ENCODE data around the gene DR1. TPM values are rescaled to one million over a fixed set of nuclear protein-coding genes. Genes with fewer than 3 reads are reported as not detected.
"Not testable (repeated sequence)": the region's sequence is repeated elsewhere in the genome, so short reads cannot be mapped to it uniquely, and the experiment has no call there.

Gene DR1
- total RNA-seq, 1 donor from 2014 or later: 33.1 TPM

DNA sequence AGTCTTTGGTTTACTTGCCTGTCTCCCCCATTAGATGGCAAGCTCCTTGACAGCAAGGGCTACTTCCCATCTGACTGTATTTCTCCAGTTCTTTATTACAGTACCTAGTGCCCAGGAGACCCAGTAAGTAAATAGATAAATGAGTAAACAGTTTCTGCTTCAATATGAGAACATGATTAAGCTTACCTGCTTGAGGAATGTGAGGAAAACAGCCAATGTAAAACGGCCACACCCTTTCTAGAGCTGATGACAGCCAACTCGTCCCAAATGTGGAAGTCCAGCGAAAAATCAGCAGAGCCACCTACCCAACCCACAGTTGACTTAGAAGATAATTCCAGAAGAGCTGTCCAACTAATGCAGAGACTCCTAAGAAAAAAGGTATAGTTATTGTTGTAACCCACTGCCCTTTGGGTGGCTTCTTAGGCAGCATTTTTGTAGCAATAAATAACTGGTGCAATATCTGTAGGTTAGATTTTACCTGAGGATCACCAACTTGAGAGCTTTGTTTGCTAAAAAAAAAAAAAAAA, 6.5 kb upstream of the DR1 start:
- no peak for DNase-seq (ENCODE audit: extremely low read depth, low read depth, low spot score)

DNA sequence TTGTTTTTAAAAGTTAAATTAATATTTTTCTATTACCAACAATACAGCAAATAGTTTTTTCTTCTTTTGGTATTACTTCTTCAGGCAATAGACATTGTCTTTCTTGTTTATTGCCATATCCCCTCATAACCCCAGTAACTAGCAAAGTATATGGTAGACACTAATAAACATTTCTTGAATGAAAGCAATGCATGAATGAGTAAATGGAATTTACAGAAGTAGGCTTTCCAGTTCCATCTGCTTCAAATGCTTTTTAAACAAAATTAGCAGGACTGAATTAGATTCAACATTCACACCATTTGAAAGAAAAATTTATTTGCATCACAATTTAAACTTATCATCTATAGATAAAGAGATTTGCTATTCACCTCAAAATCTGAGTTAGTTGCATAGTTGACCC, 5.6 kb upstream of the DR1 start:
- no peak for DNase-seq (ENCODE audit: extremely low read depth, low read depth, low spot score)

DNA sequence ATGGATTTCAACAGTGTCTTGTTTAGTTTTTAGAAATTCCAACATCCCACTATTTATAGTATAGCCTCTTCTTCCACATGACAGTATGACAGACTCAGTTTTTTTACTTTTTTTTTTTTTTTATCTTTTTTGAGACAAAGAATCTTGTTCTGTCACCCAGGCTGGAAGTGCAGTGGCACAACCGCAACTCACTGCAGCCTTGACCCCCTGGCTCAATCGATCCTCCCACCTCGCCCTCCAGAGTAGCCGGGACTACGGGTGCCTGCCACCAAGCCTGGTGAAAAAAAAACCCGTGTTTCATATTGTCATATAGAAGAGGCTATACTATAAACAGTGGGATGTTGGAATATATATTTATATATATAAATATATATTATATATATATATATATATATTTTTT, 1.2 kb upstream of the DR1 start:
- DNase-seq (ENCODE audit: extremely low read depth, low read depth, low spot score): no peak

DNA sequence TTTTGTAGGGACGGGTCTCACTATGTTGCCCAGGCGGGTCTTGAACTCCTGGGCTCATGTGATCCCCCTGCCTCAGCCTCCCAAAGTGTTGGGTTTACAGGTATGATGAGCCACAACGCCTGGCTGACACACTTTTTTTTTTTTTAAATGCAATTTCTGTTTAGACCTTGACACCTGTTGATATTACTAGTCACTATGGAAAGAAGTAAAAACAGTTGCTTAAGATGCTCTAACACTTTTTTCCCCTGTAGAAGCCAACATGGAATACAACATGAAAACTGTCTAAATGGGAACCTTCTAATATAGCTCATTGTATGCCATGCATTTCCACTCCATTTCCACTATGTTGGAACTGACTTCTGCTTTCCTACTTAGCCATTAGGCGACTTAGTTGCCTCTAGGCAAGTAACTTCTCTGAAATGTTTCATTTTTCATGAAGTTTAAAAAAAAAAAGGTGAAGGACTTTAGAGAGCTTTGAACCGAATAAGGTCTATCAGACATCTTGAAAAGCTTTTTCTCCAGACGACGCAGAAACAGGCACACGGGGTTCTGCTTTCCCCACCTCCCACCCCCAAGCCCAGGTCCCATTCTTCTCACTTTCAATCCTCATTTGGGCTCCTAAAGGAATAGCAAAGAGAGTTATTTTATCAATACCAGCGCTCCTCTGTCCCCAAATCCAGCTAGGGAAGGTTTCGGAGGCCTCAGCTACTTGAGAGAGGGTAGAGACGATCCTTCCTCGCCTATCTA, 648 bp upstream of the DR1 start:
- no peak for DNase-seq (ENCODE audit: extremely low read depth, low read depth, low spot score)

DNA sequence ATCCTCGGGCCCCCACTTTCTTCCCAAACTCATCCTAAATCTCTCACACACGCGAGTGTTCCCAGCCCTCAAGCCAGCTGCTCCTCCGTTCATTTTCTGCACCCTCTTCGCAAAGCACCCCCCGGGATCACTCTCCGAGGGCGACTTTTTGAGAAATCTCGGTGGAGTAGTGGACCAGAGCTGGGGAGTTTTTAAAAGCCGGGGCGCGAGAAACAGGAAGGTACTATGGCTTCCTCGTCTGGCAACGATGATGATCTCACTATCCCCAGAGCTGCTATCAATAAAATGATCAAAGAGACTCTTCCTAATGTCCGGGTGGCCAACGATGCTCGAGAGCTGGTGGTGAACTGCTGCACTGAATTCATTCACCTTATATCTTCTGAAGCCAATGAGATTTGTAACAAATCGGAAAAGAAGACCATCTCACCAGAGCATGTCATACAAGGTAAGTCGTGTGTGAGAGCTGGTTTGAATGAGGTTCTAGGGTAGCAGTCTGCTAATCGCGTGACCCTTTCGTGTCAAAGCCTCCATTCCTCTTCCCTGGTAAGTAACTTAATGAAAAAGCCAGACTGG, 800 bp downstream of the DR1 start:
- no peak for DNase-seq (ENCODE audit: extremely low read depth, low read depth, low spot score)

DNA sequence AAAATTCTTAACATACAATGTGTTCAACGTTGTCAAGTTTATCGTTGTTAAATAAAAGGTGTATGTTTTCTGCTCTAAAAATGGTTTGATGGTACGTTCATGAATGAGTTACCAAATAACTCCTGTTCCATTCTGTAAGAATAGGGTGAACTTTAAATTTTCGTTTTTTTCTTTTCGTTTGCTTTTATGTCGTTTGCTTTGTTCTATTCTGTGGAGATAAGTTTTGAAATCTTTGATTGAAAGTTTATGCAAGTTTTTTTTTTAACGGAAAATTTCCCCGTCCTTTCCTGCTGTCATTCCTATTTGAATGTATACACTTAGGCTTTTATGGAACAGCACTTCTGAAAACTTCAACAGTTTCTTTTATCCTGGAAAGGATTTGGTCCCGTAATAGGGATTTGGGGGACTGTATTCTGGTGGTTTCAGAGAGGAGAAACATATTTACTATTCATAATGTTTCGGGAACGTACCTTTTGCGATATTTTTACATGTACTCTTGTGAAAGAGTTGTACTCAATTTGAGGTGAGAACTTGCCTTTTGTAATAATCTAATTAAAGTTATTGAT, 1.7 kb downstream of the DR1 start:
- DNase-seq (ENCODE audit: extremely low read depth, low read depth, low spot score): no peak

DNA sequence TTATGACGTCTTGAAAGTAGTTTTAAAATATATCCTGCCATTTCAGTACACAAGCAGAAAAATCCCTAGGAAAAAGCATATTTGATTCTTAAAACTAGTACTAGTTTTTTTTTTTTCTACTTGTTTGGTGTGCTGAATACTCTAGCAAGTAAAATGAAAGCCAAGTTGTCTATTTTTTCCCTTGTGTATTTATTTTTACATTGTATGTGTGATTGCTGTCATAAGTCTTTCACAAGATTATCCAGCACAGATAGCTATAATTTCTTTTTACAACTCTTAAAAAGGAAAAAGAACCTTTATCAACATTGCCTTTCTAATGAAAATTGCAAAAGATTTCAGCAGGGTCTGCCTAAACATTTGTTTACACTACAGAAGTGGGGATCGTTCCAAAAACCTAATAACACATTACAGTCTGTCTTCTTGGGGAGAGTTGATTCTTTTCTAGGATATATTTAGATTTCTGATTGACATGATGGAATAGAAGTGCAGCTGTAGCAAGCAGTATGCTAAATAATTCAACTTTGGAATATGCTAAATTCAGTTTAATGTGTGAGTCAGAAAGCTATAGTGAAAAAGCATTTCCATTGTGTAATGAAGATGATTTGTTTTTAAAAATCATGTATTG, 2.5 kb downstream of the DR1 start:
- no peak for DNase-seq (ENCODE audit: extremely low read depth, low read depth, low spot score)

DNA sequence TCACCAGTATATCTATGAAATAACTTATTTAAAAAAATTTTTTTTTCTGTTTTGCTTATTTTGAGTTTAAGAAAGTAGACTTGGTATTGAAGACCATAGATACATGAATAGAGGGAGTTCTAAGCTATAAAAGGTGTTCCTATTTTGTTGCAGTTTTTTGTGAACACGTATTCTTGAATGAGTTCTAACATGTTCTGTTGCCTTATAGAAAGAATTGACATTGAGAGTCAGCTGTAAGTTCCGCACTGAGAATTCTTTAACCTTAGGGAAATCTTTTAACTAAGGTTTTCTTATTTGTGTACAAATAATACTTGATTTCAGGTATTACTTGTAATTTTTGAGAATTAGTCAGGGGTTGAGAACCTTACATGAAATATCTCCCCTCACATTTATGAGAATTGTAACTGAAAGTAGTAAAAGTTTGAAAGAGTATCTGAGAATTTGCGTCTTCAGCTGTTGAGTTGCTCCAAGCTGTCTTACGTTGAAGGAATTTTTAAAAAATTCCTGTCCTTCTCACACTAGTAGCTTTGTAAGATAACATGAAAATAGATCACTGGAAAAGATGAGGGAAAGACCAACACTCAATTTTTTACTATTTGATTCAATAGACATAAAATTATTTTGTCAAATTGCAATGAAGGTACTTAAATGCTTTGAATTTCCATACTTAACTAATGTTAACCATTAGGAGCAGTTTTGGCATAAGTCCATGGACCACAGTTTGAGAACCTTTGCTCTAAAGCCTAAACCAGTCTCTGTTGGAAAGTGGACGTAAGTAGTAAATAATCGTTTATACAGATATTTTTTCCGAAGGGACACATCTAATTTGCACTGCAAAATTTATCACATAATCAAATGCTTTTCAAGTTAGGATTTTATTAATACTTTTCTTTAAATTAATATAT, 3.8 kb downstream of the DR1 start:
- no peak for DNase-seq (ENCODE audit: extremely low read depth, low read depth, low spot score)

DNA sequence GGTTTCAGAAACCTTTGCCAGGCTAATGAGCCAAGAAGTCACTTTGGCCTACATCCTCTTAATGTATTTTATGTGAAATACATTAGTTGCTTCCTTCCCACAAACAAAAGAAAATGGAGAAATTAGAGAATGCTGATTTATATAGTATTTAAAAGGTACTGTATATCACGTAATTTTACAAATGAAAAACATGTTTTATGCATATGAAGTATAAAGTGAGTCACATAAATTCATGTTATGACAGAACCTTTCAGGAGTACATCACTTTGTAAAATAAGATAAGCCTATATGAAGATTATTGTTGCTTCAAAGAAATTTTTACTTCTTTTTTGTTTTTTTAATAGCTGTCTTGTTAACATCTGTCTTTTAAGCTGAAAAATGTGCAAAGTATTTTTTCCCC, 4.6 kb downstream of the DR1 start:
- no peak for DNase-seq (ENCODE audit: extremely low read depth, low read depth, low spot score)

DNA sequence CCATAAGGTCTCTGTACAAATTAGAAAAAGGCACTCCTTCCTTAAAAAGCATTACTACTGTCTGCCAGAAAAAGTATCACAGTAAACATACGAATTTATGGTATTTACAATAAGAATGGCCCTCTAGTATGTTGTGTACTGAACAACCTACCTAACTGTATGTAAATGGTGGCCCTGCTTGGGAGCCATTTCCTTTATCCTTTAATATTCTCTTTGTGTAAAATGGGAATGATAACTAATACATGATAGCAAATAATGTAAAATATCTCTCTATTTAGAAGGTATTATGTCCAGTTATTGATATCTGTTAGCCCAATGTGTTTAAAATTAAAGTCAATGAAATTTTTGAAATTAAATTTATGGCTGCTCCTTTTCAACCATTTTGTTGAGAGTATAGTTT, 5.2 kb downstream of the DR1 start:
- no peak for DNase-seq (ENCODE audit: extremely low read depth, low read depth, low spot score)

DNA sequence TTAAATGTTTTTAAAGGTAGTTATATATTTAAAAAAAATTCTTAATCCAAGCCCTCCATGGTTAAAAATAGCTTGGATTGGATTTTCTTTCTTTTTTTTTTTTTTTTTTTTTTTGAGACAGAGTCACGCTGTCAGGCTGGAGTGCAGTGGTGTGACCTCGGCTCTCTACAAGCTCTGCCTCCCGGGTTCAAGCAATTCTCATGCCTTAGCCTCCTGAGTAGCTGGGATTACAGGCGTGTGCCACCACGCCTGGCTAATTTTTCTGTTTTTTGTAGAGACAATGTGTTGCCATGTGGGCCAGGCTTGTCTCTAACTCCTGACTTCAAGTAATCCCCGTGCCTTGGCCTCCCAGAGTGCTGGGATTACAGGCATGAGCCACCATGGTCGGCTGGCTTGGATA, 5.6 kb downstream of the DR1 start:
- not testable (repeated sequence) for DNase-seq (ENCODE audit: extremely low read depth, low read depth, low spot score)

DNA sequence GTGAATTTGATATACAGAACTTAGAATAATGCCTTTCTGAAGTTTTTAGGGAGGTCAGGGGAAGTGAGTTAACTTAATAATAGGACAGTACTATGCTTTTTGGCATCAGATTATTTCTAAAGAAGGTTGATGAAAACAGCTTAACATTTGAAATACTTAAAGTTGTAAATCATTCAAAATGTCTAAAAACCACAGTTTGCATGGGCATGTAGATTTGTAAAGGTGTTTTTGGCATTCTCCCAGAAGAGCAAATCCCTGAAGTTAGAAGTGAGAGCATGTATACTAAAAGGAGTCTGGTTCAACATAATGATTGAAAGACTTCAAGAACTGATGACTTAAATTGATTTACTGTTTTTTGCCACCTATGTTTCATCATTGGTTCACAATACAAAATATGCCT, 6.7 kb downstream of the DR1 start:
- no peak for DNase-seq (ENCODE audit: extremely low read depth, low read depth, low spot score)

DNA sequence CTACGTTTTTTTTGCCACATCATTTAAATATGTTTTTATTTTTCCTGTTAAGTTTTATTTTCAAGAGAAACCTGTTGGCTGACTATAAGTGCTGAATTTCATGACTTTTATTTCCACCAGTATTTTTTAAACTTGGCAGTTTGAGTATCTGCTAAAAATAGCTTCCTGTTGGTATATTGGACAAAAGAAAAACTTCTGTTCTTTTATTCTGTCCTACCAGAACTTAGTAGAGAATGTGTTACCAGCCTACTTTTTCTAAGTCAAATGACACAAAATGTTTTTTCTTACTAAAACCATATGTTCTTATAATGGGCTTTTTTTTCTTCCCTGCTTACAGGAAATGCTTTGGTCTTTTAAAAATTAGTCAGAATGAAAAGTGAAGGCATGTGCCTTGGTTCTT, 7.6 kb downstream of the DR1 start:
- DNase-seq (ENCODE audit: extremely low read depth, low read depth, low spot score): no peak

DNA sequence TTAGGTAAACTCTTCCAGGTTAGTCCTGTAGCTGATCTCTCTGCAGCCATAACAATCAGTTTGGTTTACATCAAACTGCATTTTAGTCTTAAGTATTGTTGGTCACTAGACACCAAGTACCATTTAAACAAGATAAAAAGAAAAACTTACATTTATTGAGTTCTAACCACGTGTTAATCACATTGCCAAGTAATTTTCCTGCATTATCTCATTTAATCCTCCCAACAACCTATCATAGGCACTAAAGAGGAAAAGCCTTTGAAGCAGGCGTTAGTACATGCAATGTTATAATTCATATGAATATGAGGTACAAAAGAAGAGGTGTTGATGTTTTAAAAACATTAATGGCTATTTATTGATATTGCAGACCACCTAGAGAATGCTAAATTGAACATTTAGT, 9.0 kb downstream of the DR1 start:
- DNase-seq (ENCODE audit: extremely low read depth, low read depth, low spot score): no peak

DNA sequence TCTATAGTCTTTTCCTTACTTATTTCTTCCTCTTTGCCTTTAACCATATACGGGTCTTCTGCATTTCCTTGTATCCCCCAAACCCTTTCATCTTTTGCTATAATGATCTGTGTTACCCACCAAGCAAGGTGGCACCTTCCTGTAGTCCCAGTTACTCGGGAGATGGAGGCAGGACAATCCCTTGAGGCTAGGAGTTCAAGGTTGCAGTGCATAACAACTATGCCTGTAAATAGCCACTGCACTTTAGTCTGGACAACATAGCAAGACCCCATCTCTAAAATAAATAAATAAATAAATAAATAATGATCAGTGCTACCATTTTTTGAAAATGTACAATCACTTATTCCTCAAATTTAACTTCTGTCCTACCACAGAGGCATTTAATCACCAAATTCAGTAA, 11.5 kb downstream of the DR1 start:
- no peak for DNase-seq (ENCODE audit: extremely low read depth, low read depth, low spot score)

DNA sequence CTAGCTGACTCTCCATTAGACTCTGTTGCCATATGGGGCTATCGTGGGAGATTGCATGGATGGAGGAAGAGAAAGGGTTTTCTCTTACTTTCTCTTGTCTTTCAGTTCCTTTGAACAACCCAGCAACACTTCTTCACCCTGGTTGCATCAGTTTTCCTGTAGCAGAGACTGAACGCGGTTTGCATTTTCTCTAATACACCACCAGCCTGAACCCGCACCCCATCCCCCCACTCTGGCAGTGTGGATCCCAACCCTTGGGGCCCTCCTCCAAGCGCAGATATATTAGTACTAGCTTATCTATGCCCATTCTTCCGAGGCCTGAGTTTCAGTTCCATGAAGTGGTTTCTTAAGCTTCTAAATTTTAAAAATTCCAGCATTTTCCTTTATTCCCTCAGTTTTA, 12.6 kb downstream of the DR1 start:
- no peak for DNase-seq (ENCODE audit: extremely low read depth, low read depth, low spot score)

DNA sequence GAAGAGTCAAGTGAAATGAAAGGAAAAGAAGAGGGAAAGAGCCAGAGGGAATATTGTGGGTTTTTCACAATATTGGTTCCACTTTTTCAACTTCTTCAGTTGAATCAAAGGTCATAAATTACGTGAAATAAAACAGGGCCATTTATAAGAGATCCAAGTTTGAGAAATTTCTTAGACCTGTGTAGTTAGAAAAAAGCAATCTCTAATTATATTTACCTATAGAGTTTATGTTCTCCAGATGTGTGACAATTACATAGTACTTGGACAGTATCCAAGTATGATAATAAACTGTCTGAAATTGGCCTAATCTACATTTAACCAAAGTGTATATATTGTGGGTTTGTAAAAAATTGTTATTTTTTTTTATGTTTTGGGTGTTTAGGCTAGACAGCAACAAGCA, 14.4 kb downstream of the DR1 start:
- DNase-seq (ENCODE audit: extremely low read depth, low read depth, low spot score): no peak

DNA sequence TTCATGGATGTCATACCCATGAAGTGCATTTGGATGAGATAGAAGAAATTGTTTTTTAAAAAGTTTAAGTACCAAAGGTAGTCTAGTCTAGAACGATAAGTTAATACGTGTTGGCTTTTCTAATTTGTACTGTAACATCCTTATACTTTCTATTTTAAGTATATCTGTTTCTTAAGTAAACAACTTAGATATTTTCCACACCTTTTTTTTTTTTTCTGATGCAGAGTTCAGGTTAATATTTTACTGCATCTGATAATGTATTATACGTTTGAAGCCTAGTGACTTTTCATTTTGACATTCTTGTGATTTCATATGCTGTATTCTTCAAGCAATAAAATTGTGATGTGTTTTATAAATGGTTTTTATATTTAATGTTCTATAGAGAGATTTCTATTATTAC, 16.5 kb downstream of the DR1 start:
- DNase-seq (ENCODE audit: extremely low read depth, low read depth, low spot score): no peak

DNA sequence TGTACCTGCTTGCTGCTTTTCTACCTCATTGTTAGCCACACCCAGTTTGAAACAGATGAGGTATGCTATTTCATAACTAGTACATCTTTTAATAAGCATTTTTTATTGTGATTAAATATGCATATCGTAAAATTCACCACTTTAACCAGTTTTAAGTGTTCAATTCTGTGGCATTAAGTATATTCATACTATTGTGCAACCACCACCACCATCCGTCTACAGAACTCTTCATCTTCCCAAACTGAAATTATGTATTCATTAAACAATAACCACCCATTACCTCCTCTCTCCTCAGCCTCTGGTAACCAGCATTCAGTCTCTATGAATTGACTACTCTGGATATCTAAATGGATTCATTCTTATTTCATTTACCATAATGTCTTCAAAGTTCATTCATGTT, 20.1 kb downstream of the DR1 start:
- DNase-seq (ENCODE audit: extremely low read depth, low read depth, low spot score): no peak

DNA sequence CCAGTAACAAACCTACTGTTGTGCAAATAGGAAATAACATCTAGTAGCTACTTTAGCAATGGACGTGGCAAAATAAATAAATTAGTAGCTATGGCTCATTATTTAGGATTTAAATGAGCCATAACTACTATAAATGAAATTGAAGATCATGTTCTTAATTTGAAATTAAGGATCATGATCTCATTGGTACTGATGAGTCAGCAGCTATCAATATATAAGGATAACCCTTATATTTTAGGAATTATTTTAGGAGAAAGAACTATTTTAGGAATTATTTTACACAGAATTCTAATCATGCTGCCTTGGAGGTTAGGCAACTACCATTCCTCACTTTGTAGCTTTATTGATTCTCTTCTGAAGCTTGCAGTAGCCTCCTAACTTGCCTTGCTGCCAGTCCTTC, 24.0 kb downstream of the DR1 start:
- no peak for DNase-seq (ENCODE audit: extremely low read depth, low read depth, low spot score)

Measured in glomerular endothelial cell (primary cell).